Measurements from ENCODE around the gene NFASC. TPM values are rescaled to one million over a fixed set of nuclear protein-coding genes. Genes with fewer than 3 reads are reported as not detected.

NFASC gene
- polyA plus RNA-seq, 3 donors: 17.2 to 22.5 (median 18.6) TPM

- peak in 3 of 11 donors; percentile 38 to 46 (median 44) for DNase-seq (ENCODE audit: extremely low read depth in 1 of 11, low read depth in 9 of 11, low spot score in 4 of 11)
These were observed 143.2 kb downstream of the NFASC start for GRCh38 chr1:205013683-205014367.

- no peak for DNase-seq (ENCODE audit: extremely low read depth in 1 of 11, low read depth in 9 of 11, low spot score in 4 of 11)
These were observed 144.1 kb downstream of the NFASC start for GRCh38 chr1:205014783-205015182.

GRCh38 chr1:205015241-205015640 lies 144.6 kb downstream of the NFASC start:
- no peak for DNase-seq (ENCODE audit: extremely low read depth in 1 of 11, low read depth in 9 of 11, low spot score in 4 of 11)

GRCh38 chr1:205016075-205016474 lies 145.4 kb downstream of the NFASC start:
- no peak for DNase-seq (ENCODE audit: extremely low read depth in 1 of 11, low read depth in 9 of 11, low spot score in 4 of 11)

GRCh38 chr1:205016584-205016983 lies 145.9 kb downstream of the NFASC start:
- DNase-seq (ENCODE audit: extremely low read depth in 1 of 11, low read depth in 9 of 11, low spot score in 4 of 11): no peak

GRCh38 chr1:205017001-205017400 lies 146.3 kb downstream of the NFASC start:
- DNase-seq (ENCODE audit: extremely low read depth in 1 of 11, low read depth in 9 of 11, low spot score in 4 of 11): no peak

GRCh38 chr1:205017766-205018165 lies 147.1 kb downstream of the NFASC start:
- DNase-seq (ENCODE audit: extremely low read depth in 1 of 11, low read depth in 9 of 11, low spot score in 4 of 11): no peak

GRCh38 chr1:205018381-205018780 lies 147.7 kb downstream of the NFASC start:
- no peak for DNase-seq (ENCODE audit: extremely low read depth in 1 of 11, low read depth in 9 of 11, low spot score in 4 of 11)

GRCh38 chr1:205020466-205020865 lies 149.8 kb downstream of the NFASC start:
- no peak for DNase-seq (ENCODE audit: extremely low read depth in 1 of 11, low read depth in 9 of 11, low spot score in 4 of 11)

- no peak for DNase-seq (ENCODE audit: extremely low read depth in 1 of 11, low read depth in 9 of 11, low spot score in 4 of 11)
These were observed 154.0 kb downstream of the NFASC start for GRCh38 chr1:205024679-205025078.

- DNase-seq (ENCODE audit: extremely low read depth in 1 of 11, low read depth in 9 of 11, low spot score in 4 of 11): no peak
These were observed 154.6 kb downstream of the NFASC start for GRCh38 chr1:205025239-205025638.

- DNase-seq (ENCODE audit: extremely low read depth in 1 of 11, low read depth in 9 of 11, low spot score in 4 of 11): no peak
These were observed 155.5 kb downstream of the NFASC start for GRCh38 chr1:205026181-205026580.

GRCh38 chr1:205028390-205028789 lies 157.7 kb downstream of the NFASC start:
- DNase-seq (ENCODE audit: extremely low read depth in 1 of 11, low read depth in 9 of 11, low spot score in 4 of 11): no peak

- DNase-seq (ENCODE audit: extremely low read depth in 1 of 11, low read depth in 9 of 11, low spot score in 4 of 11): no peak
These were observed 158.3 kb downstream of the NFASC start for GRCh38 chr1:205028924-205029323.

- DNase-seq (ENCODE audit: extremely low read depth in 1 of 11, low read depth in 9 of 11, low spot score in 4 of 11): no peak
These were observed 159.6 kb downstream of the NFASC start for GRCh38 chr1:205030241-205030640.

- no peak for DNase-seq (ENCODE audit: extremely low read depth in 1 of 11, low read depth in 9 of 11, low spot score in 4 of 11)
These were observed 160.2 kb downstream of the NFASC start for GRCh38 chr1:205030896-205031295.

GRCh38 chr1:205032508-205032907 lies 161.8 kb downstream of the NFASC start:
- DNase-seq (ENCODE audit: extremely low read depth in 1 of 11, low read depth in 9 of 11, low spot score in 4 of 11): no peak

GRCh38 chr1:205037539-205037938 lies 166.9 kb downstream of the NFASC start:
- DNase-seq (ENCODE audit: extremely low read depth in 1 of 11, low read depth in 9 of 11, low spot score in 4 of 11): no peak

GRCh38 chr1:205038132-205038786 lies 167.6 kb downstream of the NFASC start:
- DNase-seq (ENCODE audit: extremely low read depth in 1 of 11, low read depth in 9 of 11, low spot score in 4 of 11): no peak

- no peak for DNase-seq (ENCODE audit: extremely low read depth in 1 of 11, low read depth in 9 of 11, low spot score in 4 of 11)
These were observed 170.5 kb downstream of the NFASC start for GRCh38 chr1:205041001-205041715.
